ENCODE data around the gene CYP2A6.
A peak's percentile ranks its signal among the peaks of the same experiment; 100 is the strongest.
"Not testable (repeated sequence)": the region's sequence is repeated elsewhere in the genome, so short reads cannot be mapped to it uniquely, and the experiment has no call there.

The CYP2A6 gene

GRCh38 chr19:40819479-40820234, 30.6 kb downstream of the CYP2A6 start:
- DNase-seq (ENCODE audit: low read depth, low spot score), result not testable (repeated sequence)

- peak; percentile 49 for DNase-seq (ENCODE audit: low read depth, low spot score)
Measured at GRCh38 chr19:40818480-40819399, 31.5 kb downstream of the CYP2A6 start.

GRCh38 chr19:40815223-40815622, 35.0 kb downstream of the CYP2A6 start:
- no peak for DNase-seq (ENCODE audit: low read depth, low spot score)

GRCh38 chr19:40813182-40813581, 37.1 kb downstream of the CYP2A6 start:
- peak; percentile 56 for DNase-seq (ENCODE audit: low read depth, low spot score)

- DNase-seq (ENCODE audit: low read depth, low spot score), result not testable (repeated sequence)
Measured at GRCh38 chr19:40812571-40812970, 37.7 kb downstream of the CYP2A6 start.

- DNase-seq (ENCODE audit: low read depth, low spot score), result no peak
Measured at GRCh38 chr19:40811478-40812341, 38.5 kb downstream of the CYP2A6 start.

GRCh38 chr19:40810649-40811408, 39.4 kb downstream of the CYP2A6 start:
- peak; percentile 79 for DNase-seq (ENCODE audit: low read depth, low spot score)

- no peak for DNase-seq (ENCODE audit: low read depth, low spot score)
Measured at GRCh38 chr19:40810160-40810559, 40.1 kb downstream of the CYP2A6 start.

GRCh38 chr19:40809358-40810086, 40.7 kb downstream of the CYP2A6 start:
- DNase-seq (ENCODE audit: low read depth, low spot score), result no peak

- no peak for DNase-seq (ENCODE audit: low read depth, low spot score)
Measured at GRCh38 chr19:40808497-40808896, 41.8 kb downstream of the CYP2A6 start.

GRCh38 chr19:40808021-40808325, 42.3 kb downstream of the CYP2A6 start:
- no peak for DNase-seq (ENCODE audit: low read depth, low spot score)

- DNase-seq (ENCODE audit: low read depth, low spot score), result no peak
Measured at GRCh38 chr19:40807147-40808020, 42.9 kb downstream of the CYP2A6 start.

- peak; percentile 95 for DNase-seq (ENCODE audit: low read depth, low spot score)
Measured at GRCh38 chr19:40806423-40807146, 43.7 kb downstream of the CYP2A6 start.

GRCh38 chr19:40805258-40805868, 44.9 kb downstream of the CYP2A6 start:
- DNase-seq (ENCODE audit: low read depth, low spot score), result no peak

- no peak for DNase-seq (ENCODE audit: low read depth, low spot score)
Measured at GRCh38 chr19:40804783-40805242, 45.4 kb downstream of the CYP2A6 start.

GRCh38 chr19:40803857-40804782, 46.1 kb downstream of the CYP2A6 start:
- no peak for DNase-seq (ENCODE audit: low read depth, low spot score)

Measured in astrocyte of the hippocampus (primary cell).